Esophagus squamous epithelium (tissue), 5 donors: ENCODE results near the gene UBE2D2. TPM values are rescaled to one million over a fixed set of nuclear protein-coding genes. Genes with fewer than 3 reads are reported as not detected.
A peak's percentile ranks its signal among the peaks of the same experiment; 100 is the strongest.

Experiments
- DNase-seq: peaks from one replicate; lab custom pipeline; 2025; lab: John Stamatoyannopoulos, UW
- H3K27ac ChIP-seq, 4 donors: fragments of 200-600 bp; sonication (generic); one replicate each; pipeline ENCODE4 v1.5.1; 2016 to 2019; ENCODE audit warnings: mild to moderate bottlenecking in 1 of 4
- H3K27me3 ChIP-seq, 4 donors: fragments of 200-600 bp; sonication (generic); 1 replicate in 3 of 4; 2 replicates in 1 of 4; pipeline versions ENCODE4 v1.5.1 to v1.6.0; 2017 to 2021; ENCODE audit warnings: antibody characterized with exemption in 1 of 4
- H3K36me3 ChIP-seq, 3 donors: fragments of 200-600 bp; sonication (generic); one replicate each; pipeline ENCODE4 v1.5.1; 2016 to 2019
- H3K4me1 ChIP-seq, 3 donors: fragments of 200-600 bp; sonication (generic); one replicate each; pipeline ENCODE4 v1.5.1; 2017 to 2019
- H3K4me3 ChIP-seq, 4 donors: fragments of 200-600 bp; sonication (generic); 1 replicate in 3 of 4; 2 replicates in 1 of 4; pipeline ENCODE4 v1.5.1; 2016 to 2019; ENCODE audit warnings: mild to moderate bottlenecking in 2 of 4, moderate library complexity in 1 of 4
- H3K9me3 ChIP-seq, 3 donors: fragments of 200-600 bp; sonication (generic); one replicate each; pipeline ENCODE4 v1.5.1; 2016 to 2019
- POLR2A ChIP-seq, 4 donors: fragments of 450-650 bp; IDR thresholded peaks; one replicate each; pipeline ENCODE4 v1.6.1; 2017; ENCODE audit warnings: antibody characterized with exemption in 4 of 4, mild to moderate bottlenecking in 4 of 4, moderate library complexity in 3 of 4
- WGBS, 2 donors: methylation state at CpG; one replicate each; pipeline ENCODE4 v1.1.5; 2018; 5-methylcytosine and 5-hydroxymethylcytosine counted together
- intact Hi-C: fragments of 100-400 bp; cut with DNase I; formaldehyde crosslinking; loops from one replicate; pipeline ENCODE4 v1.15.0; 2022
- total RNA-seq, 4 donors: library from RNA; depleted of rRNA; stranded (reverse); fragments of >200 nt; gene quantifications; one replicate each; pipeline ENCODE4 v1.1.0, GENCODE V29; 2016
- TF ChIP-seq, protein P1 (sequence below), 6 experiments: fragments of 450-650 bp in 4 of 6; fragments of 200-600 bp in 2 of 6; sonication (generic) in 2 of 6; IDR thresholded peaks; one replicate each; pipeline ENCODE4 v1.5.1; 2016 to 2019; ENCODE audit warnings: antibody characterized with exemption in 6 of 6, mild to moderate bottlenecking in 4 of 6, moderate library complexity in 4 of 6
- donor health status: DM: yes; HTN: yes; CAD: no.

The UBE2D2 gene
- total RNA-seq, 4 donors from 2014 or later = 63.7 to 85.4 (median 81.1) TPM

DNA sequence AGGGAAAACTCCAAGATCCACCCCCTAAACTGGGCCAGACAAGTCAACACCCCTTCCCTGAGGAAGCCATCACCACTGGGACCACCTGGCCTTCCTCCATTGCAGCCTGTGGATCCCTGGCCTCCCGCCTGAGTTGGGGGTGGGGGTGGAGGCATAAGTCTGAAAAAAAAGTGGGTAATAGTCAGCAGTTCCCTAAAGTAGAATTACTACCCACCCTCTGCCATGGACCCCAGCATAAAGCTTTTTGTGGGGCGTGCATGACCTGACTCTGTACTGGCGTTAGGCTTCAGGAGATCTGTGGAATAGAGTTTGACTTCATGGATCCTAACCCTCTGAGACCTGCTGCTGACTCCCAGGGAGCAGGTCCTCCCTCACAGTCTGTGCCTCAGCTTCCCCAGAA lies 85.0 kb downstream of the UBE2D2 start:
- WGBS, 2 donors = 67 to 89% methylated on average over 2 to 3 of the region's 3 CpGs
- peaks cover 0 to 31% (median 1%) of the 10 kb centered on the region in 4 donors for H3K27me3 ChIP-seq
- TF ChIP-seq POLR2A (IDR thresholded peaks at IDR 0.05) = no peak
- TF ChIP-seq, protein P1, sequence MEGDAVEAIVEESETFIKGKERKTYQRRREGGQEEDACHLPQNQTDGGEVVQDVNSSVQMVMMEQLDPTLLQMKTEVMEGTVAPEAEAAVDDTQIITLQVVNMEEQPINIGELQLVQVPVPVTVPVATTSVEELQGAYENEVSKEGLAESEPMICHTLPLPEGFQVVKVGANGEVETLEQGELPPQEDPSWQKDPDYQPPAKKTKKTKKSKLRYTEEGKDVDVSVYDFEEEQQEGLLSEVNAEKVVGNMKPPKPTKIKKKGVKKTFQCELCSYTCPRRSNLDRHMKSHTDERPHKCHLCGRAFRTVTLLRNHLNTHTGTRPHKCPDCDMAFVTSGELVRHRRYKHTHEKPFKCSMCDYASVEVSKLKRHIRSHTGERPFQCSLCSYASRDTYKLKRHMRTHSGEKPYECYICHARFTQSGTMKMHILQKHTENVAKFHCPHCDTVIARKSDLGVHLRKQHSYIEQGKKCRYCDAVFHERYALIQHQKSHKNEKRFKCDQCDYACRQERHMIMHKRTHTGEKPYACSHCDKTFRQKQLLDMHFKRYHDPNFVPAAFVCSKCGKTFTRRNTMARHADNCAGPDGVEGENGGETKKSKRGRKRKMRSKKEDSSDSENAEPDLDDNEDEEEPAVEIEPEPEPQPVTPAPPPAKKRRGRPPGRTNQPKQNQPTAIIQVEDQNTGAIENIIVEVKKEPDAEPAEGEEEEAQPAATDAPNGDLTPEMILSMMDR (IDR thresholded peaks at IDR 0.05) = no peak
- H3K4me1 ChIP-seq = peaks cover 30 to 81% (median 34%) of the 10 kb centered on the region in 3 donors
- H3K27ac ChIP-seq = no peak overlapping the region
- no peaks in the 10 kb centered on the region for H3K9me3 ChIP-seq
- no peak for DNase-seq
- intact Hi-C loops = no loop called here
- no peak overlapping the region for H3K4me3 ChIP-seq
- no peaks in the 10 kb centered on the region for H3K36me3 ChIP-seq

DNA sequence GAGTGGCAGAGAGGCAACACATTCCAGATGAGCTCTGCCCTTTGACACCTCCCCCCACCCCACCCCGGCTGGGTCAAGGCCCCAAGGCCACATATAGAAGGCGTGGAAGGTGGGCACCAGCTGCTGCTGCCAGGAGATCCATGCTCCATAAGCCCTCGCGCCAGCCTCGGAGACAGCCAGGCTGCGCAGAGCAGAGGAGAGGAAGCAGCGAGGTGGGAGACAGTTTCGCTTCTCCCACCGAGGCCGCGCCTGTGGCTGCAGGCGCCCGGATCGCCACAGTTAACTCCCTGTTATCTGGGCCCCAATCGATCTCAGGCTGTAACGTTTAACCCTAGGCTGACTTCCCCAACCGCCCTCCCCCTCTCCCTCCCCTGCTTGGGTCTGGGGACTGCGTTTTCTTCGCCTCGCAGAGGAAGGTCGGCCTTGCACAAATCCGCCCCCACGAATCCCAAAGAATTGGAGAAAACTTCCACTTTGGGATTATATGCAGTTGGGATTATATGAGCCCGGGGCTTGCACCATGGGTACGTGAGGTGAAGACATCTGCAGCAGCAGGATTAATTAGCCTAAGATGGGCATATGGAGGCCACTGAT lies 85.9 kb downstream of the UBE2D2 start:
- H3K9me3 ChIP-seq = no peaks in the 10 kb centered on the region
- peaks cover 0 to 32% (median 1%) of the 10 kb centered on the region in 4 donors for H3K27me3 ChIP-seq
- H3K4me3 ChIP-seq = peak overlapping the region in 3 of 4 donors; percentile 66 to 88 (median 86)
- TF ChIP-seq POLR2A (IDR thresholded peaks at IDR 0.05) = no peak
- TF ChIP-seq, protein P1 (IDR thresholded peaks at IDR 0.05) = no peak
- peaks cover 39 to 89% (median 43%) of the 10 kb centered on the region in 3 donors for H3K4me1 ChIP-seq
- H3K36me3 ChIP-seq = no peaks in the 10 kb centered on the region
- H3K27ac ChIP-seq = no peak overlapping the region
- no peak for DNase-seq
- WGBS, 2 donors = 15 to 23% methylated on average over 12 to 15 of the region's 25 CpGs
- intact Hi-C loops = no loop called here

DNA sequence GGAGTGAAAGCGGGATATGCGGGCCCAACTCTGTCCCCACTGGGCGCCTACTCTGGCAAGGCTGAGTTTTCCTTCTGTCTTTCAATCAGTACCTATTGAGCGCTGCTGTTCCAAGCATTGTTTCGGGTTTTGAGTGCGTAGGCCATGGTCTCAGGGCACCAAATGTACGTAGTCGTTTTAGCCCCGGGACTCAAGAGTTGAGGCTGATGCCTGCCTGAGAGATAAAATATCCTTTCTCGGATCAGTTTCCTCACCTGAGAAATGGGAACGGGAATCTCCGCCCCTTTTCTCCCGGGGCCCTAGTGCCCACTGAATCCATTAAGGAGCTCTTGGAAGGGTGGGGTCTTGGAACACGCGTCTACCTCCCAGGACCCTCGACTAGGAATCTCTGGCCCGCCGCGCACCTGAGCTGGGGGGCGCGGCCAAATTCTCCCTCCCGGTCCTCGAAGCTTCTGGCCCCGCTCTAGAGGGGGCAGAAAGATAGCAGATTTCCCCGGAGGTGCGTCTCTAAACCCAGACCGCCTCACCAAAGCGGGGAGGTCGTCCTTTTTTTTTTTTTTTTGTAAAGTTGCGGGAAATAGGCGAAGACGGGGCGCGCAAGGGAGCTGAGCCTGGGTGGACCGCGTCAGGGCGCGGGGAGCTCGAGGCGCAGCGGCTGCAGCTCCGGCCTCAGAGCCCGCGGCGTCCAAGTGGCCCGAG lies 86.5 kb downstream of the UBE2D2 start:
- peak overlapping the region; percentile 66 to 88 (median 83) for H3K4me3 ChIP-seq

DNA sequence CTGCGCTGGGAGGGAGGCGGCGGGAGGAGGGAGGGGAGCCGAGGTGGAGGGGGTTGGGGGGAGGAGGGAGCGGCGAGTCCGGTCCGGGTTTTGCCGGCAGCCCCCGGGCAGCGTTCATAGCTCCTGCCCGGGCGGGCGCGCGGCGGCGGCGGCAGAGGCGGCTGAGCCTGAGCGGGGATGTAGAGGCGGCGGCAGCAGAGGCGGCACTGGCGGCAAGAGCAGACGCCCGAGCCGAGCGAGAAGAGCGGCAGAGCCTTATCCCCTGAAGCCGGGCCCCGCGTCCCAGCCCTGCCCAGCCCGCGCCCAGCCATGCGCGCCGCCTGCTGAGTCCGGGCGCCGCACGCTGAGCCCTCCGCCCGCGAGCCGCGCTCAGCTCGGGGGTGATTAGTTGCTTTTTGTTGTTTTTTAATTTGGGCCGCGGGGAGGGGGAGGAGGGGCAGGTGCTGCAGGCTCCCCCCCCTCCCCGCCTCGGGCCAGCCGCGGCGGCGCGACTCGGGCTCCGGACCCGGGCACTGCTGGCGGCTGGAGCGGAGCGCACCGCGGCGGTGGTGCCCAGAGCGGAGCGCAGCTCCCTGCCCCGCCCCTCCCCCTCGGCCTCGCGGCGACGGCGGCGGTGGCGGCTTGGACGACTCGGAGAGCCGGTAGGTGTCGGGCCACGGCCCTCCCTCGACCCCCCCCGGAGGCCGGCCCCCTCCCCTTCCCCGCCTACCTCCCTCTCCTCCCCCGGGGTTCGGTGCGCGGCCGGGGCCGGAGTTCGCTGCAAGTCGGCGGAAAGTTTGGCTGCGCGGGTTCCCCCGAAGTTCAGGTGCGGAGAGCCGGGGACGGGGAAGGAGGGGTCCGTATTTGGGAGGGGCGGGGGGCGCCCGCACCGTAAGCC lies 87.3 kb downstream of the UBE2D2 start, which contains the start of gene CXXC5:
Gene CXXC5, plus strand, starts transcription at position 145 of the 877 bp plus-strand sequence. CDS start 32,175 bp downstream, outside the sequence.
- TF ChIP-seq POLR2A (IDR thresholded peaks at IDR 0.05) = peak in 2 of 4 donors; percentile 44 to 78
- TF ChIP-seq, protein P1 (IDR thresholded peaks at IDR 0.05) = no peak
- Histone ChIP-seq H3K27ac (peak within 1 kb of the TSS; percentile 74 to 95 (median 88)), H3K27me3 (peaks cover 0 to 32% (median 1%) of the 10 kb centered on the region in 4 donors), H3K4me1 (peaks cover 44 to 89% (median 48%) of the 10 kb centered on the region in 3 donors), H3K9me3 (no peaks in the 10 kb centered on the region), H3K36me3 (no peaks in the 10 kb centered on the region), H3K4me3 (peak within 1 kb of the TSS; percentile 66 to 88 (median 83))
- 0% methylated on average over 1 of the region's 106 CpGs; no CpG with 5 or more reads in 1 of the 2 donors for WGBS, 2 donors
- intact Hi-C loops = no loop called here
- no peak for DNase-seq

More for the DNA sequence above, 86.5 kb downstream of the UBE2D2 start:
- H3K27me3 ChIP-seq = peaks cover 0 to 32% (median 1%) of the 10 kb centered on the region in 4 donors
- intact Hi-C loops = no loop called here
- WGBS, 2 donors = 29 to 36% methylated on average over 13 to 27 of the region's 46 CpGs
- H3K36me3 ChIP-seq = no peaks in the 10 kb centered on the region
- TF ChIP-seq, protein P1 (IDR thresholded peaks at IDR 0.05) = no peak
- TF ChIP-seq POLR2A (IDR thresholded peaks at IDR 0.05) = no peak
- peaks cover 46 to 89% (median 48%) of the 10 kb centered on the region in 3 donors for H3K4me1 ChIP-seq
- no peaks in the 10 kb centered on the region for H3K9me3 ChIP-seq
- no peak for DNase-seq
- peak overlapping the region; percentile 74 to 95 (median 88) for H3K27ac ChIP-seq
